Transverse colon (tissue), 3 donors: ENCODE data around the gene C14orf180.

Experiments
- EP300 ChIP-seq: sonication (generic); formaldehyde crosslinking; IDR thresholded peaks from one replicate; pipeline ENCODE4 v1.6.1; 2017; ENCODE audit warnings: antibody characterized with exemption, low read depth
- POLR2A ChIP-seq: fragments of 450-650 bp; IDR thresholded peaks from one replicate; pipeline ENCODE4 v1.6.1; 2016; ENCODE audit warnings: antibody characterized with exemption, mild to moderate bottlenecking, moderate library complexity
- TF ChIP-seq, protein P1 (sequence below), 5 experiments: fragments of 200-600 bp in 3 of 5; fragments of 450-650 bp in 2 of 5; sonication (generic) in 3 of 5; IDR thresholded peaks; 1 replicate in 2 of 5; 2 replicates in 3 of 5; pipeline ENCODE4 v1.5.1; 2016 to 2017; ENCODE audit warnings: antibody characterized with exemption in 5 of 5, inconsistent platforms in 3 of 5, mild to moderate bottlenecking in 2 of 5, moderate library complexity in 1 of 5

- TF ChIP-seq EP300 (no peak), POLR2A (no peak)
- TF ChIP-seq, protein P1, sequence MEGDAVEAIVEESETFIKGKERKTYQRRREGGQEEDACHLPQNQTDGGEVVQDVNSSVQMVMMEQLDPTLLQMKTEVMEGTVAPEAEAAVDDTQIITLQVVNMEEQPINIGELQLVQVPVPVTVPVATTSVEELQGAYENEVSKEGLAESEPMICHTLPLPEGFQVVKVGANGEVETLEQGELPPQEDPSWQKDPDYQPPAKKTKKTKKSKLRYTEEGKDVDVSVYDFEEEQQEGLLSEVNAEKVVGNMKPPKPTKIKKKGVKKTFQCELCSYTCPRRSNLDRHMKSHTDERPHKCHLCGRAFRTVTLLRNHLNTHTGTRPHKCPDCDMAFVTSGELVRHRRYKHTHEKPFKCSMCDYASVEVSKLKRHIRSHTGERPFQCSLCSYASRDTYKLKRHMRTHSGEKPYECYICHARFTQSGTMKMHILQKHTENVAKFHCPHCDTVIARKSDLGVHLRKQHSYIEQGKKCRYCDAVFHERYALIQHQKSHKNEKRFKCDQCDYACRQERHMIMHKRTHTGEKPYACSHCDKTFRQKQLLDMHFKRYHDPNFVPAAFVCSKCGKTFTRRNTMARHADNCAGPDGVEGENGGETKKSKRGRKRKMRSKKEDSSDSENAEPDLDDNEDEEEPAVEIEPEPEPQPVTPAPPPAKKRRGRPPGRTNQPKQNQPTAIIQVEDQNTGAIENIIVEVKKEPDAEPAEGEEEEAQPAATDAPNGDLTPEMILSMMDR (IDR thresholded peaks at IDR 0.05): no peak
These were observed 25.2 kb downstream of the C14orf180 start, which contains the start of gene TMEM179 for GRCh38 chr14:104604458-104605449.
